GM23338 (cell line): Measurements from ENCODE around the gene HTATSF1. TPM values are rescaled to one million over a fixed set of nuclear protein-coding genes. Genes with fewer than 3 reads are reported as not detected.

ENCODE experiments used
- ATAC-seq: fragments of 200-7000 bp; cut with Tn5 transposase; 3 replicates; pipeline ENCODE4 v1.9.1; 2020
- DNase-seq: peaks from one replicate; pipeline ENCODE4 v3.0.0-alpha.2; 2015; ENCODE audit warnings: low spot score
- H2AFZ ChIP-seq: fragments of 200-600 bp; sonication (generic); 2 replicates; pipeline ENCODE4 v1.8.0; 2016; ENCODE audit warnings: antibody characterized with exemption, mild to moderate bottlenecking, moderate library complexity
- H3F3A ChIP-seq: fragments of 200-600 bp; sonication (generic); replicated peaks from 2 replicates; pipeline ENCODE4 v1.8.0; 2017; ENCODE audit warnings: antibody characterized with exemption, mixed run types, low read depth
- H3K27ac ChIP-seq: fragments of 200-600 bp; sonication (generic); 2 replicates; pipeline ENCODE4 v1.6.1; 2016; ENCODE audit warnings: low read depth
- H3K27me3 ChIP-seq: fragments of 200-600 bp; sonication (generic); 2 replicates; pipeline ENCODE4 v1.8.0; 2016; ENCODE audit warnings: mild to moderate bottlenecking, mixed run types, moderate library complexity; ENCODE audit not compliant: insufficient read depth
- H3K36me3 ChIP-seq: fragments of 200-600 bp; sonication (generic); 2 replicates; pipeline ENCODE4 v1.8.0; 2016; ENCODE audit warnings: mild to moderate bottlenecking; ENCODE audit not compliant: insufficient read depth
- H3K4me1 ChIP-seq: fragments of 200-600 bp; sonication (generic); 2 replicates; pipeline ENCODE4 v1.8.0; 2016; ENCODE audit warnings: mild to moderate bottlenecking, moderate library complexity; ENCODE audit not compliant: insufficient read depth
- H3K4me2 ChIP-seq: fragments of 200-600 bp; sonication (generic); 2 replicates; pipeline ENCODE4 v1.7.1; 2017; ENCODE audit warnings: mixed run types
- H3K4me3 ChIP-seq: fragments of 200-600 bp; sonication (generic); 2 replicates; pipeline ENCODE4 v1.6.1; 2016; ENCODE audit warnings: mixed run types
- H3K79me2 ChIP-seq: fragments of 200-600 bp; sonication (generic); replicated peaks from 2 replicates; pipeline ENCODE4 v1.8.0; 2017; ENCODE audit warnings: mild to moderate bottlenecking; ENCODE audit not compliant: insufficient read depth
- H3K9me2 ChIP-seq: fragments of 200-600 bp; sonication (generic); 2 replicates; pipeline ENCODE4 v1.8.0; 2017; ENCODE audit not compliant: insufficient read depth
- H4K20me1 ChIP-seq: fragments of 200-600 bp; sonication (generic); replicated peaks from 2 replicates; pipeline ENCODE4 v1.8.0; 2017; ENCODE audit warnings: mild to moderate bottlenecking; ENCODE audit not compliant: insufficient read depth
- H3K27ac Mint-ChIP-seq: 2 replicates; pipeline ENCODE4 v1.8.0; 2020; ENCODE audit warnings: inconsistent platforms, mild to moderate bottlenecking, moderate library complexity, mixed read lengths
- H3K27me3 Mint-ChIP-seq: 3 replicates; pipeline ENCODE4 v1.8.0; 2022; ENCODE audit warnings: low read depth, mild to moderate bottlenecking, moderate library complexity, mixed read lengths, inconsistent platforms; ENCODE audit not compliant: insufficient read depth, poor library complexity
- H3K36me3 Mint-ChIP-seq: 3 replicates; pipeline ENCODE4 v1.8.0; 2021; ENCODE audit warnings: low read depth, mild to moderate bottlenecking, inconsistent platforms, moderate library complexity, mixed read lengths
- H3K4me1 Mint-ChIP-seq: 3 replicates; pipeline ENCODE4 v1.8.0; 2020; ENCODE audit warnings: mild to moderate bottlenecking, inconsistent platforms, mixed read lengths
- H3K4me3 Mint-ChIP-seq: 3 replicates; pipeline ENCODE4 v1.8.0; 2021; ENCODE audit warnings: moderate library complexity, mild to moderate bottlenecking, inconsistent platforms, mixed read lengths
- H3K9me3 Mint-ChIP-seq: 3 replicates; pipeline ENCODE4 v1.8.0; 2020; ENCODE audit warnings: moderate library complexity, mild to moderate bottlenecking, inconsistent platforms, mixed read lengths
- CREB1 ChIP-seq: fragments of 250-450 bp; sonication (Bioruptor Pico); IDR thresholded peaks from 2 replicates; pipeline ENCODE4 v1.5.0; 2020; ENCODE audit warnings: low read depth, mild to moderate bottlenecking, moderate library complexity
- EZH2 ChIP-seq: fragments of 200-600 bp; sonication (generic); IDR thresholded peaks from one replicate; pipeline ENCODE4 v1.8.0; 2017; ENCODE audit warnings: antibody characterized with exemption, mild to moderate bottlenecking, low read depth; ENCODE audit not compliant: unreplicated experiment
- EZH2phosphoT487 ChIP-seq: fragments of 200-600 bp; sonication (generic); IDR thresholded peaks from one replicate; pipeline ENCODE4 v1.8.1; 2018; ENCODE audit warnings: antibody characterized with exemption; ENCODE audit not compliant: unreplicated experiment
- JUNB ChIP-seq: IDR thresholded peaks from one replicate; pipeline ENCODE4 v1.6.1; 2016; ENCODE audit warnings: antibody characterized with exemption; ENCODE audit not compliant: unreplicated experiment
- NANOG ChIP-seq: IDR thresholded peaks from 2 replicates; pipeline ENCODE4 v1.6.1; 2016; ENCODE audit warnings: antibody characterized with exemption, borderline replicate concordance
- POLR2AphosphoS5 ChIP-seq: IDR thresholded peaks from 2 replicates; pipeline ENCODE4 v1.6.1; 2016; ENCODE audit warnings: antibody characterized with exemption, low read depth
- ZNF114 ChIP-seq: fragments of 250-450 bp; sonication (Bioruptor Pico); IDR thresholded peaks from 2 replicates; pipeline ENCODE4 v1.5.0; 2020; ENCODE audit warnings: mild to moderate bottlenecking, moderate library complexity
- ZNF462 ChIP-seq: fragments of 250-450 bp; sonication (Bioruptor Pico); IDR thresholded peaks from 2 replicates; pipeline ENCODE4 v1.5.0; 2020; ENCODE audit warnings: mild to moderate bottlenecking, moderate library complexity
- polyA plus RNA-seq: library from polyadenylated mRNA; unstranded; fragments of >200 nt; fragmentation: Nextera tagmentation; extraction: Ambion mirVana; gene quantifications from 2 replicates; pipeline ENCODE4 v1.2.1, GENCODE V29; 2016
- total RNA-seq: library from RNA; depleted of rRNA; stranded (reverse); fragments of >200 nt; shearing (Covaris generic); gene quantifications from 2 replicates; pipeline ENCODE4 v1.2.3, GENCODE V29; 2014
- TF ChIP-seq, protein P1 (sequence below): IDR thresholded peaks from 2 replicates; pipeline ENCODE4 v1.6.1; 2016; ENCODE audit warnings: antibody characterized with exemption

HTATSF1 gene
- total and polyA plus RNA-seq, 2 experiments from 2014 or later: 85.5 to 86.8 TPM

DNA sequence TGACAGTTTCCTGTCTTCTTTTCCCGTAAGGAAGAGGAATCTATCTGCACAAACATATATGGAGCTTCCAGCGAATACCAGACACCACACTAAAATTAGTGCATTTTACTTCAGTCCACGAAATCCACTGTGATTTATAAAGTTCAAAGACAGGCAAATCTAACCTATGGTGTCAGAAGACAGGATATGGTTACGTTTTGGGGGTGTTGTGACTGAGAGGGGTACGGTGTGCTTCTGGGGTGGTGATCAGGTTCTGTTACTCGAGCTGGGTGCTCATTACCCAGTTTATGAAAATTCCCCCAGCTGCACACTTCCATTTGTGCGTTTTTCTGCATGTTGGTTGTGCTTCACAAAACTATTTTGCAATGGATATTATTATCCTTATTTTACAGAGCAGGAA is 44.9 kb downstream of the HTATSF1 start (continued):
- TF ChIP-seq, protein P1, sequence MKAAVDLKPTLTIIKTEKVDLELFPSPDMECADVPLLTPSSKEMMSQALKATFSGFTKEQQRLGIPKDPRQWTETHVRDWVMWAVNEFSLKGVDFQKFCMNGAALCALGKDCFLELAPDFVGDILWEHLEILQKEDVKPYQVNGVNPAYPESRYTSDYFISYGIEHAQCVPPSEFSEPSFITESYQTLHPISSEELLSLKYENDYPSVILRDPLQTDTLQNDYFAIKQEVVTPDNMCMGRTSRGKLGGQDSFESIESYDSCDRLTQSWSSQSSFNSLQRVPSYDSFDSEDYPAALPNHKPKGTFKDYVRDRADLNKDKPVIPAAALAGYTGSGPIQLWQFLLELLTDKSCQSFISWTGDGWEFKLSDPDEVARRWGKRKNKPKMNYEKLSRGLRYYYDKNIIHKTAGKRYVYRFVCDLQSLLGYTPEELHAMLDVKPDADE: no peak
- TF ChIP-seq JUNB: no peak
- no peak for TF ChIP-seq ZNF462 (CRISPR knock-in tag)
- no peak for TF ChIP-seq NANOG
- no peak for TF ChIP-seq EZH2
- TF ChIP-seq CREB1 (CRISPR knock-in tag): no peak
- TF ChIP-seq ZNF114 (CRISPR knock-in tag): no peak

GRCh38 chrX:136546371-136546781 is 49.0 kb downstream of the HTATSF1 start:
- no peaks in the 10 kb centered on the region for H4K20me1 ChIP-seq
- no peaks in the 10 kb centered on the region for H3K27me3 Mint-ChIP-seq
- H2AFZ ChIP-seq: no peak overlapping the region
- ATAC-seq: no peak
- no peak overlapping the region for H3K27ac ChIP-seq
- no peaks in the 10 kb centered on the region for H3K9me3 Mint-ChIP-seq
- no peaks in the 10 kb centered on the region for H3K4me1 ChIP-seq
- H3K36me3 ChIP-seq: no peaks in the 10 kb centered on the region
- H3K4me2 ChIP-seq: no peak overlapping the region
- H3F3A ChIP-seq: no peaks in the 10 kb centered on the region
- H3K36me3 Mint-ChIP-seq: no peaks in the 10 kb centered on the region
- H3K79me2 ChIP-seq: no peaks in the 10 kb centered on the region
- H3K9me2 ChIP-seq: no peaks in the 10 kb centered on the region
- no peaks in the 10 kb centered on the region for H3K4me1 Mint-ChIP-seq
- no peak for DNase-seq
- H3K27me3 ChIP-seq: no peaks in the 10 kb centered on the region
- H3K4me3 Mint-ChIP-seq: no peak overlapping the region
- no peak overlapping the region for H3K27ac Mint-ChIP-seq
- no peak overlapping the region for H3K4me3 ChIP-seq
- TF ChIP-seq EZH2 (no peak), POLR2AphosphoS5 (no peak), ZNF462 (CRISPR knock-in tag) (no peak), NANOG (no peak), EZH2phosphoT487 (no peak), ZNF114 (CRISPR knock-in tag) (no peak), CREB1 (CRISPR knock-in tag) (no peak)
